Ascending aorta (tissue), 2 donors: Measurements from ENCODE around the gene MYO1A. TPM values are rescaled to one million over a fixed set of nuclear protein-coding genes. Genes with fewer than 3 reads are reported as not detected.
"Not testable (repeated sequence)": the region's sequence is repeated elsewhere in the genome, so short reads cannot be mapped to it uniquely, and the experiment has no call there.

ENCODE experiments used
- DNase-seq, 2 donors: peaks; one replicate each; pipeline ENCODE4 v3.0.0-alpha.2; 2019; ENCODE audit warnings: low spot score in 2 of 2
- H3K27ac ChIP-seq, 2 donors: fragments of 200-600 bp; sonication (generic); one replicate each; pipeline ENCODE4 v1.5.1; 2016 to 2017; ENCODE audit warnings: mild to moderate bottlenecking in 1 of 2
- H3K27me3 ChIP-seq: fragments of 200-600 bp; sonication (generic); one replicate; pipeline ENCODE4 v1.5.1; 2017
- H3K36me3 ChIP-seq, 2 donors: fragments of 200-600 bp; sonication (generic); one replicate each; pipeline ENCODE4 v1.5.1; 2016
- H3K4me1 ChIP-seq, 2 donors: fragments of 200-600 bp; sonication (generic); one replicate each; pipeline ENCODE4 v1.5.1; 2016 to 2017; ENCODE audit warnings: mild to moderate bottlenecking in 1 of 2
- H3K4me3 ChIP-seq, 2 donors: fragments of 200-600 bp; sonication (generic); one replicate each; pipeline ENCODE4 v1.5.1; 2016 to 2017; ENCODE audit warnings: mild to moderate bottlenecking in 1 of 2
- H3K9me3 ChIP-seq, 2 donors: fragments of 200-600 bp; sonication (generic); one replicate each; pipeline ENCODE4 v1.5.1; 2016
- CTCF ChIP-seq, 3 experiments: fragments of 200-600 bp in 2 of 3; fragments of 450-650 bp in 1 of 3; sonication (generic) in 2 of 3; IDR thresholded peaks; one replicate each; pipeline ENCODE4 v1.5.1; 2016 to 2019; ENCODE audit warnings: antibody characterized with exemption in 3 of 3, mild to moderate bottlenecking in 1 of 3, moderate library complexity in 1 of 3
- intact Hi-C: fragments of 100-400 bp; cut with DNase I; formaldehyde crosslinking; loops from one replicate; pipeline ENCODE4 v1.15.1; 2023
- total RNA-seq: library from RNA; depleted of rRNA; stranded (reverse); fragments of >200 nt; gene quantifications from one replicate; pipeline ENCODE4 v1.1.0, GENCODE V29; 2016

The MYO1A gene
- total RNA-seq, 1 donor from 2014 or later: not detected

- TF ChIP-seq CTCF (IDR thresholded peaks at IDR 0.05): no peak
- Histone ChIP-seq H3K4me1 (no peaks in the 10 kb centered on the region), H3K4me3 (no peak overlapping the region), H3K9me3 (no peaks in the 10 kb centered on the region), H3K27me3 (no peaks in the 10 kb centered on the region), H3K36me3 (no peaks in the 10 kb centered on the region), H3K27ac (no peak overlapping the region)
- intact Hi-C loops: no loop called here
- no peak for DNase-seq
Observed at GRCh38 chr12:57029457-57029856, 20.5 kb downstream of the MYO1A start.

GRCh38 chr12:57027805-57028153 is 22.1 kb downstream of the MYO1A start:
- intact Hi-C loops: no loop called here
- no peak for DNase-seq
- Histone ChIP-seq H3K27ac (no peak overlapping the region), H3K9me3 (no peaks in the 10 kb centered on the region), H3K4me1 (no peaks in the 10 kb centered on the region), H3K27me3 (no peaks in the 10 kb centered on the region), H3K4me3 (no peak overlapping the region), H3K36me3 (no peaks in the 10 kb centered on the region)
- TF ChIP-seq CTCF (IDR thresholded peaks at IDR 0.05): no peak

- Histone ChIP-seq H3K27ac (no peak overlapping the region), H3K36me3 (no peaks in the 10 kb centered on the region), H3K4me1 (no peaks in the 10 kb centered on the region), H3K4me3 (no peak overlapping the region), H3K27me3 (no peaks in the 10 kb centered on the region), H3K9me3 (no peaks in the 10 kb centered on the region)
- no peak for DNase-seq
- intact Hi-C loops: no loop called here
- no peak for TF ChIP-seq CTCF (IDR thresholded peaks at IDR 0.05)
Observed at GRCh38 chr12:57027011-57027804, 22.7 kb downstream of the MYO1A start.

- no peaks in the 10 kb centered on the region for H3K9me3 ChIP-seq
- H3K27ac ChIP-seq: no peak overlapping the region
- no peak overlapping the region for H3K4me3 ChIP-seq
- no peaks in the 10 kb centered on the region for H3K36me3 ChIP-seq
- no peaks in the 10 kb centered on the region for H3K27me3 ChIP-seq
- intact Hi-C loops: no loop called here
- DNase-seq: no peak
- TF ChIP-seq CTCF (IDR thresholded peaks at IDR 0.05): no peak
- H3K4me1 ChIP-seq: no peaks in the 10 kb centered on the region
Observed at GRCh38 chr12:57025196-57025595, 24.7 kb downstream of the MYO1A start.

- H3K27me3 ChIP-seq, H3K4me1 ChIP-seq, H3K27ac ChIP-seq, intact Hi-C loops, H3K36me3 ChIP-seq, H3K9me3 ChIP-seq, H3K4me3 ChIP-seq, DNase-seq: not testable (repeated sequence)
Observed at GRCh38 chr12:57022324-57022723, 27.6 kb downstream of the MYO1A start.

GRCh38 chr12:57019983-57020719 is 29.8 kb downstream of the MYO1A start:
- Histone ChIP-seq H3K36me3 (no peaks in the 10 kb centered on the region), H3K4me3 (no peak overlapping the region), H3K27ac (no peak overlapping the region), H3K27me3 (no peaks in the 10 kb centered on the region), H3K9me3 (no peaks in the 10 kb centered on the region), H3K4me1 (no peaks in the 10 kb centered on the region)
- no peak for TF ChIP-seq CTCF (IDR thresholded peaks at IDR 0.05)
- DNase-seq: no peak
- intact Hi-C loops: no loop called here
